GM12801 (cell line): ENCODE measurements around the gene RSBN1L.

Source experiments
- CTCF ChIP-seq: IDR thresholded peaks from one replicate; pipeline ENCODE4 v1.5.1; 2011; ENCODE audit warnings: control low read depth; ENCODE audit not compliant: insufficient read length; ENCODE audit errors: extremely low read depth

The RSBN1L gene

GRCh38 chr7:77747718-77748117, 51.5 kb downstream of the RSBN1L start:
- TF ChIP-seq CTCF, result no peak

GRCh38 chr7:77752016-77752415, 55.8 kb downstream of the RSBN1L start:
- no peak for TF ChIP-seq CTCF

GRCh38 chr7:77753173-77753572, 56.9 kb downstream of the RSBN1L start:
- TF ChIP-seq CTCF, result no peak

GRCh38 chr7:77757589-77757988, 61.3 kb downstream of the RSBN1L start:
- no peak for TF ChIP-seq CTCF

- no peak for TF ChIP-seq CTCF
Observed at GRCh38 chr7:77759294-77759889, 63.1 kb downstream of the RSBN1L start.

GRCh38 chr7:77760809-77761453, 64.7 kb downstream of the RSBN1L start:
- no peak for TF ChIP-seq CTCF

GRCh38 chr7:77765481-77765880, 69.2 kb downstream of the RSBN1L start:
- TF ChIP-seq CTCF, result no peak
